ENCODE data around the gene SNTA1. TPM values are rescaled to one million over a fixed set of nuclear protein-coding genes. Genes with fewer than 3 reads are reported as not detected.
A peak's percentile ranks its signal among the peaks of the same experiment; 100 is the strongest.

SNTA1 gene
- total RNA-seq, 4 donors from 2014 or later: 198 to 320 (median 219) TPM

DNA sequence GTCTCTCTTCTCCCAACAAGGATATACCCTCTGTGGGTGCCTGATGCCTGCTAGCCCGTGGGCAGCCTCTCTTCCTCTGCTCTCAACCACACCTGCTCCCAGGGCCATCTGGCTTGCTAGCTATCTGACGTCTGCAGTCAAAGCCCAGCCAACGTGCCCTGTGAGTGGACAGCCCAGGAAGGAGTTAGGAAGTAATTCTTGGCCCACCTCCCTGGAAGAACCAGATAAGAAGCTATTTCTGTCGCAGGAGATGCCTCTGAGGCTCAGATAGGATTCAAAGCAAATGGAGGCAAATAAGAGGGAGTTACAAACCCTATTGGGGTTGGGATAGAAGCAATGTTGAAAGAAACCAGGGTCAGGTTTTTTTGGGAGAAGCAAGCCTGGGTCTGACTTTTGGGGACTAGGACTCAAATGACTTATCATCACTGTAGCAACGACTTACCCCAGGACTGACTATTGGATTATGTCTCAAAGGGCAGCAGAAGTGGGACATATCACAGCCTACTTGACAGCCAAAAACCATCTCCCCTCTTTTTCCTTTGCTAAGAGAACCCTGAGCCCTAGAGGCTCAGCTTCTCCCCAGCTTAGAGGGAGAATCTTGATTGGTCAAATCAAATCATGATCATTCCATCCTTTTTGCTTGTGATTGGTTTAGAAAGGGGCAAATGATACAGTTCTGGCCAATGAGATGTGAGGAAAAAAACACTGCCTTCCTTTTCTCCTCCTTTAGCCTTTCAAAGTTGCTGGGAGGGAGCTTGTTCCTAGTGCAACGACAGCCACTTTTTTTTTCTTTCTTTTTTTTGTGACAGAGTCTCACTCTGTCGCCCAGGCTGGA lies 24.2 kb downstream of the SNTA1 start:
- no peaks in the 10 kb centered on the region for H3K9me3 ChIP-seq
- peaks cover 55 to 60% of the 10 kb centered on the region in 2 donors for H3K4me1 ChIP-seq
- intact Hi-C loops (cut with DNase I; ENCODE audit: low total_unique reads): no loop called here
- peaks cover 0 to 18% of the 10 kb centered on the region in 2 donors for H3K36me3 ChIP-seq
- no peaks in the 10 kb centered on the region for H3K27me3 ChIP-seq
- DNase-seq (peak; percentile 90 to 97), ATAC-seq (peak; percentile 64 to 65)
- TF ChIP-seq, protein P1, sequence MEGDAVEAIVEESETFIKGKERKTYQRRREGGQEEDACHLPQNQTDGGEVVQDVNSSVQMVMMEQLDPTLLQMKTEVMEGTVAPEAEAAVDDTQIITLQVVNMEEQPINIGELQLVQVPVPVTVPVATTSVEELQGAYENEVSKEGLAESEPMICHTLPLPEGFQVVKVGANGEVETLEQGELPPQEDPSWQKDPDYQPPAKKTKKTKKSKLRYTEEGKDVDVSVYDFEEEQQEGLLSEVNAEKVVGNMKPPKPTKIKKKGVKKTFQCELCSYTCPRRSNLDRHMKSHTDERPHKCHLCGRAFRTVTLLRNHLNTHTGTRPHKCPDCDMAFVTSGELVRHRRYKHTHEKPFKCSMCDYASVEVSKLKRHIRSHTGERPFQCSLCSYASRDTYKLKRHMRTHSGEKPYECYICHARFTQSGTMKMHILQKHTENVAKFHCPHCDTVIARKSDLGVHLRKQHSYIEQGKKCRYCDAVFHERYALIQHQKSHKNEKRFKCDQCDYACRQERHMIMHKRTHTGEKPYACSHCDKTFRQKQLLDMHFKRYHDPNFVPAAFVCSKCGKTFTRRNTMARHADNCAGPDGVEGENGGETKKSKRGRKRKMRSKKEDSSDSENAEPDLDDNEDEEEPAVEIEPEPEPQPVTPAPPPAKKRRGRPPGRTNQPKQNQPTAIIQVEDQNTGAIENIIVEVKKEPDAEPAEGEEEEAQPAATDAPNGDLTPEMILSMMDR (IDR thresholded peaks at IDR 0.05 in 4 of 5, conservative IDR thresholded peaks at IDR 0.05 in 1 of 5): no peak
- TF ChIP-seq POLR2A (IDR thresholded peaks at IDR 0.05): peak; percentile 72 to 74
- H3K27ac ChIP-seq: peak overlapping the region; percentile 97 to 98 (median 98)
- in situ Hi-C loops (cut with MboI; ENCODE audit: low sequenced_read_pairs in 4 of 4): no loop called here
- no peak overlapping the region for H3K4me3 ChIP-seq

- Histone ChIP-seq H3K27me3 (no peaks in the 10 kb centered on the region), H3K9me3 (no peaks in the 10 kb centered on the region), H3K4me1 (peaks cover 48 to 52% of the 10 kb centered on the region in 2 donors), H3K36me3 (peaks cover 0 to 23% of the 10 kb centered on the region in 2 donors), H3K4me3 (no peak overlapping the region), H3K27ac (peak overlapping the region; percentile 97 to 98 (median 98))
- intact Hi-C loops (cut with DNase I; ENCODE audit: low total_unique reads): no loop called here
- no peak for TF ChIP-seq POLR2A (IDR thresholded peaks at IDR 0.05)
- TF ChIP-seq, protein P1 (IDR thresholded peaks at IDR 0.05 in 4 of 5, conservative IDR thresholded peaks at IDR 0.05 in 1 of 5): no peak
- in situ Hi-C loops (cut with MboI; ENCODE audit: low sequenced_read_pairs in 4 of 4): no loop called here
- no peak for DNase-seq
- ATAC-seq: no peak
These were observed 25.5 kb downstream of the SNTA1 start for GRCh38 chr20:33418033-33418432.

- H3K9me3 ChIP-seq: no peaks in the 10 kb centered on the region
- peak overlapping the region; percentile 97 to 98 (median 98) for H3K27ac ChIP-seq
- TF ChIP-seq, protein P1 (IDR thresholded peaks at IDR 0.05 in 4 of 5, conservative IDR thresholded peaks at IDR 0.05 in 1 of 5): peak; percentile 51 to 70 (median 60)
- no peak for TF ChIP-seq POLR2A (IDR thresholded peaks at IDR 0.05)
- no peaks in the 10 kb centered on the region for H3K27me3 ChIP-seq
- ATAC-seq: peak; percentile 31 to 52
- no peak overlapping the region for H3K4me3 ChIP-seq
- peaks cover 36 to 37% of the 10 kb centered on the region in 2 donors for H3K4me1 ChIP-seq
- intact Hi-C loops (cut with DNase I; ENCODE audit: low total_unique reads): loop anchor here (1.0 kb wide), 1 partner anchor 29 kb away; no protein-coding TSS in a partner anchor
- DNase-seq: peak; percentile 43 to 67
- in situ Hi-C loops (cut with MboI; ENCODE audit: low sequenced_read_pairs in 4 of 4): no loop called here
- H3K36me3 ChIP-seq: peaks cover 0 to 44% of the 10 kb centered on the region in 2 donors
These were observed 27.6 kb downstream of the SNTA1 start for GRCh38 chr20:33415948-33416347.

- H3K36me3 ChIP-seq: peaks cover 0 to 73% of the 10 kb centered on the region in 2 donors
- intact Hi-C loops (cut with DNase I; ENCODE audit: low total_unique reads): no loop called here
- H3K9me3 ChIP-seq: no peaks in the 10 kb centered on the region
- TF ChIP-seq POLR2A (IDR thresholded peaks at IDR 0.05): no peak
- TF ChIP-seq, protein P1 (IDR thresholded peaks at IDR 0.05 in 4 of 5, conservative IDR thresholded peaks at IDR 0.05 in 1 of 5): no peak
- peaks cover 11 to 12% of the 10 kb centered on the region in 2 donors for H3K4me1 ChIP-seq
- peak overlapping the region in 2 of 4 donors; percentile 21 to 52 for H3K27ac ChIP-seq
- no peaks in the 10 kb centered on the region for H3K27me3 ChIP-seq
- in situ Hi-C loops (cut with MboI; ENCODE audit: low sequenced_read_pairs in 4 of 4): no loop called here
- DNase-seq (no peak), ATAC-seq (no peak)
- no peak overlapping the region for H3K4me3 ChIP-seq
These were observed 31.1 kb downstream of the SNTA1 start for GRCh38 chr20:33412484-33412838.
